WTC11 (cell line): ENCODE data around the gene MED15. TPM values are rescaled to one million over a fixed set of nuclear protein-coding genes. Genes with fewer than 3 reads are reported as not detected.

Experiments used
- ATAC-seq: fragments of 200-7000 bp; cut with Tn5 transposase; 2 replicates; pipeline ENCODE4 v1.10.0; 2021; ENCODE audit warnings: mild to moderate bottlenecking, moderate library complexity
- CTCF ChIA-PET: fragments of 300-600 bp; sonication (Branson Sonifier 250); formaldehyde crosslinking; loops from one replicate; lab custom pipeline; 2021; ENCODE audit warnings: antibody characterized with exemption; lab: Charles Lee
- POLR2A ChIA-PET: fragments of 350-600 bp; sonication (Branson Sonifier 250); formaldehyde crosslinking; loops from one replicate; lab custom pipeline; 2021; ENCODE audit warnings: antibody characterized with exemption; lab: Charles Lee
- DNase-seq: peaks from one replicate; pipeline ENCODE4 v3.0.0; 2021; ENCODE audit warnings: low spot score
- H3K27ac Mint-ChIP-seq: 2 replicates; pipeline ENCODE4 v1.8.0; 2021; ENCODE audit warnings: mixed read lengths
- H3K27me3 Mint-ChIP-seq: 2 replicates; pipeline ENCODE4 v1.8.0; 2021; ENCODE audit warnings: low read depth, mild to moderate bottlenecking, moderate library complexity, mixed read lengths
- H3K36me3 Mint-ChIP-seq: 2 replicates; pipeline ENCODE4 v1.8.0; 2021; ENCODE audit warnings: mixed read lengths
- H3K4me1 Mint-ChIP-seq: 2 replicates; pipeline ENCODE4 v1.8.0; 2022; ENCODE audit warnings: mixed read lengths
- H3K4me3 Mint-ChIP-seq: 2 replicates; pipeline ENCODE4 v1.8.0; 2021; ENCODE audit warnings: mild to moderate bottlenecking, moderate library complexity, mixed read lengths
- H3K9me3 Mint-ChIP-seq: 2 replicates; pipeline ENCODE4 v1.8.0; 2021; ENCODE audit warnings: mixed read lengths
- ATF1 ChIP-seq: sonication (generic); formaldehyde crosslinking; IDR thresholded peaks from 2 replicates; pipeline ENCODE4 v1.8.1; 2023; ENCODE audit warnings: mild to moderate bottlenecking, moderate library complexity, missing genetic modification reagents
- ATF2 ChIP-seq: sonication (generic); formaldehyde crosslinking; IDR thresholded peaks from 2 replicates; pipeline ENCODE4 v1.8.1; 2022; ENCODE audit warnings: low read depth, missing genetic modification reagents, borderline replicate concordance
- ATF6 ChIP-seq: sonication (generic); formaldehyde crosslinking; IDR thresholded peaks from 2 replicates; pipeline ENCODE4 v1.8.1; 2023; ENCODE audit warnings: mild to moderate bottlenecking, missing genetic modification reagents
- CREB1 ChIP-seq: sonication (generic); formaldehyde crosslinking; IDR thresholded peaks from 2 replicates; pipeline ENCODE4 v1.8.0; 2023; ENCODE audit warnings: mild to moderate bottlenecking, missing genetic modification reagents
- ELF4 ChIP-seq: sonication (generic); formaldehyde crosslinking; IDR thresholded peaks from 2 replicates; pipeline ENCODE4 v1.8.1; 2022; ENCODE audit warnings: low read depth, mild to moderate bottlenecking, moderate library complexity, missing genetic modification reagents
- EMX1 ChIP-seq: fragments of 250-450 bp; sonication (Bioruptor Pico); IDR thresholded peaks from 2 replicates; pipeline ENCODE4 v1.8.0; 2021; ENCODE audit warnings: mild to moderate bottlenecking
- ESRRA ChIP-seq: sonication (generic); formaldehyde crosslinking; IDR thresholded peaks from 2 replicates; pipeline ENCODE4 v1.8.1; 2022; ENCODE audit warnings: mild to moderate bottlenecking, missing genetic modification reagents, borderline replicate concordance
- FOXJ3 ChIP-seq: sonication (generic); formaldehyde crosslinking; IDR thresholded peaks from 2 replicates; pipeline ENCODE4 v1.9.0; 2021; ENCODE audit warnings: missing genetic modification reagents, mild to moderate bottlenecking, borderline replicate concordance
- FOXK1 ChIP-seq: sonication (generic); formaldehyde crosslinking; IDR thresholded peaks from 2 replicates; pipeline ENCODE4 v1.8.0; 2022; ENCODE audit warnings: mild to moderate bottlenecking, moderate library complexity, missing genetic modification reagents
- FOXP1 ChIP-seq: sonication (generic); formaldehyde crosslinking; IDR thresholded peaks from 2 replicates; pipeline ENCODE4 v1.8.0; 2022; ENCODE audit warnings: missing genetic modification reagents, mild to moderate bottlenecking, moderate library complexity, borderline replicate concordance
- GABPB1 ChIP-seq: sonication (generic); formaldehyde crosslinking; IDR thresholded peaks from 2 replicates; pipeline ENCODE4 v1.8.1; 2023; ENCODE audit warnings: mild to moderate bottlenecking, missing genetic modification reagents
- IRF2 ChIP-seq: sonication (generic); formaldehyde crosslinking; IDR thresholded peaks from 2 replicates; pipeline ENCODE4 v1.8.0; 2022; ENCODE audit warnings: low read depth, missing genetic modification reagents, borderline replicate concordance
- JUN ChIP-seq: sonication (generic); formaldehyde crosslinking; IDR thresholded peaks from 2 replicates; pipeline ENCODE4 v1.8.0; 2023; ENCODE audit warnings: mild to moderate bottlenecking, missing genetic modification reagents
- MLX ChIP-seq: sonication (generic); formaldehyde crosslinking; IDR thresholded peaks from 2 replicates; pipeline ENCODE4 v1.8.1; 2023; ENCODE audit warnings: mild to moderate bottlenecking, missing genetic modification reagents, moderate library complexity
- NFATC4 ChIP-seq: fragments of 250-450 bp; sonication (Bioruptor Pico); IDR thresholded peaks from 2 replicates; pipeline ENCODE4 v1.9.0; 2021; ENCODE audit warnings: mild to moderate bottlenecking
- NFYB ChIP-seq: sonication (generic); formaldehyde crosslinking; conservative IDR thresholded peaks from 2 replicates; pipeline ENCODE4 v1.8.0; 2022; ENCODE audit warnings: low read depth, missing genetic modification reagents
- NR1H2 ChIP-seq: sonication (generic); formaldehyde crosslinking; IDR thresholded peaks from 2 replicates; pipeline ENCODE4 v1.9.0; 2021; ENCODE audit warnings: mild to moderate bottlenecking, moderate library complexity, missing genetic modification reagents
- PRRX2 ChIP-seq: fragments of 250-450 bp; sonication (Bioruptor Pico); IDR thresholded peaks from 2 replicates; pipeline ENCODE4 v1.8.0; 2021; ENCODE audit warnings: mild to moderate bottlenecking
- SMAD3 ChIP-seq: sonication (generic); formaldehyde crosslinking; IDR thresholded peaks from 2 replicates; pipeline ENCODE4 v1.8.0; 2022; ENCODE audit warnings: missing genetic modification reagents, mild to moderate bottlenecking, borderline replicate concordance
- TEAD1 ChIP-seq: sonication (generic); formaldehyde crosslinking; IDR thresholded peaks from 2 replicates; pipeline ENCODE4 v1.8.0; 2022; ENCODE audit warnings: mild to moderate bottlenecking, missing genetic modification reagents
- ZNF219 ChIP-seq: sonication (generic); formaldehyde crosslinking; IDR thresholded peaks from 2 replicates; pipeline ENCODE4 v1.8.0; 2023; ENCODE audit warnings: missing genetic modification reagents, mild to moderate bottlenecking, borderline replicate concordance
- ZNF671 ChIP-seq: fragments of 250-450 bp; sonication (Bioruptor Pico); IDR thresholded peaks from 2 replicates; pipeline ENCODE4 v1.8.0; 2021; ENCODE audit warnings: mild to moderate bottlenecking
- ZSCAN18 ChIP-seq: fragments of 250-450 bp; sonication (Bioruptor Pico); IDR thresholded peaks from 2 replicates; pipeline ENCODE4 v2.1.2; 2022; ENCODE audit warnings: mild to moderate bottlenecking, moderate library complexity
- total RNA-seq: library from RNA; stranded (reverse); gene quantifications from 3 replicates; pipeline ENCODE4 v1.2.3, GENCODE V29; 2021

Gene MED15
- total RNA-seq, 1 experiment from 2014 or later = 67.7 TPM

- ChIA-PET CTCF (no interaction called here), POLR2A (no interaction called here)
- H3K27ac Mint-ChIP-seq = peak overlapping the region; percentile 24
- no peak for DNase-seq
- H3K27me3 Mint-ChIP-seq = no peaks in the 10 kb centered on the region; the same call in 1 of the 2 replicates
- H3K36me3 Mint-ChIP-seq = peaks cover 23% of the 10 kb centered on the region
- TF ChIP-seq JUN (CRISPR knock-in tag) = no peak
- TF ChIP-seq MLX (CRISPR knock-in tag) = no peak
- no peak for TF ChIP-seq PRRX2 (CRISPR knock-in tag)
- no peak for TF ChIP-seq ESRRA
- TF ChIP-seq FOXJ3 = no peak
- no peak for TF ChIP-seq FOXK1 (CRISPR knock-in tag)
- TF ChIP-seq NFATC4 (CRISPR knock-in tag) = no peak
- ATAC-seq = no peak
- peaks cover 6% of the 10 kb centered on the region for H3K9me3 Mint-ChIP-seq
- H3K4me1 Mint-ChIP-seq = peaks cover 29% of the 10 kb centered on the region
- no peak overlapping the region for H3K4me3 Mint-ChIP-seq
Observed at GRCh38 chr22:20523086-20523983, 15.9 kb downstream of the MED15 start.

- POLR2A ChIA-PET = no interaction called here
- Mint-ChIP-seq H3K27ac (peak overlapping the region; percentile 86), H3K4me3 (no peak overlapping the region), H3K27me3 (no peaks in the 10 kb centered on the region; the same call in 1 of the 2 replicates), H3K9me3 (peaks cover 6% of the 10 kb centered on the region), H3K36me3 (peaks cover 29% of the 10 kb centered on the region), H3K4me1 (peaks cover 29% of the 10 kb centered on the region)
- ATAC-seq (no peak), DNase-seq (no peak)
- CTCF ChIA-PET = interaction anchor here (0.6 to 1.3 kb wide), 4 partner anchors 10 to 300 kb away, joined by 3 to 5 read pairs (median 4); no protein-coding TSS in a partner anchor
- TF ChIP-seq FOXP1 (CRISPR knock-in tag) (no peak), ZNF219 (CRISPR knock-in tag) (no peak), ZNF671 (CRISPR knock-in tag) (no peak), GABPB1 (CRISPR knock-in tag) (0 out of 2 replicates have a peak, but pooled peaks have one; percentile 20), TEAD1 (no peak), EMX1 (no peak), CREB1 (CRISPR knock-in tag) (no peak), ZSCAN18 (CRISPR knock-in tag) (no peak), NR1H2 (CRISPR knock-in tag) (no peak)
Observed at GRCh38 chr22:20524004-20524481, 16.6 kb downstream of the MED15 start.

GRCh38 chr22:20525048-20525447 lies 17.6 kb downstream of the MED15 start:
- TF ChIP-seq FOXK1 (CRISPR knock-in tag) (no peak), ATF1 (CRISPR knock-in tag) (no peak), ELF4 (CRISPR knock-in tag) (no peak), ATF6 (CRISPR knock-in tag) (no peak), GABPB1 (CRISPR knock-in tag) (no peak), IRF2 (CRISPR knock-in tag) (no peak), SMAD3 (CRISPR knock-in tag) (no peak), ATF2 (CRISPR knock-in tag) (no peak), NFYB (CRISPR knock-in tag) (no peak)
- TF ChIP-seq, all 79 proteins: peak for 0
- DNase-seq (no peak), ATAC-seq (no peak)
- peaks cover 29% of the 10 kb centered on the region for H3K36me3 Mint-ChIP-seq
- H3K27ac Mint-ChIP-seq = no peak overlapping the region
- H3K4me1 Mint-ChIP-seq = peaks cover 30% of the 10 kb centered on the region
- peaks cover 6% of the 10 kb centered on the region for H3K9me3 Mint-ChIP-seq
- H3K27me3 Mint-ChIP-seq = no peaks in the 10 kb centered on the region; the same call in 1 of the 2 replicates
- POLR2A ChIA-PET = no interaction called here
- CTCF ChIA-PET = interaction anchor here (0.7 to 2.9 kb wide), 6 partner anchors 24 to 553 kb away, joined by 3 to 8 read pairs (median 4); no protein-coding TSS in a partner anchor
- H3K4me3 Mint-ChIP-seq = no peak overlapping the region
